HG03135 (cell line): ENCODE data around the gene DENND1A.

Source experiments
- ATAC-seq: cut with Tn5 transposase; IDR thresholded peaks from one replicate; pipeline ENCODE4 v1.9.1; 2021; ENCODE audit warnings: mild to moderate bottlenecking, moderate library complexity; ENCODE audit not compliant: unreplicated experiment

Gene DENND1A

DNA sequence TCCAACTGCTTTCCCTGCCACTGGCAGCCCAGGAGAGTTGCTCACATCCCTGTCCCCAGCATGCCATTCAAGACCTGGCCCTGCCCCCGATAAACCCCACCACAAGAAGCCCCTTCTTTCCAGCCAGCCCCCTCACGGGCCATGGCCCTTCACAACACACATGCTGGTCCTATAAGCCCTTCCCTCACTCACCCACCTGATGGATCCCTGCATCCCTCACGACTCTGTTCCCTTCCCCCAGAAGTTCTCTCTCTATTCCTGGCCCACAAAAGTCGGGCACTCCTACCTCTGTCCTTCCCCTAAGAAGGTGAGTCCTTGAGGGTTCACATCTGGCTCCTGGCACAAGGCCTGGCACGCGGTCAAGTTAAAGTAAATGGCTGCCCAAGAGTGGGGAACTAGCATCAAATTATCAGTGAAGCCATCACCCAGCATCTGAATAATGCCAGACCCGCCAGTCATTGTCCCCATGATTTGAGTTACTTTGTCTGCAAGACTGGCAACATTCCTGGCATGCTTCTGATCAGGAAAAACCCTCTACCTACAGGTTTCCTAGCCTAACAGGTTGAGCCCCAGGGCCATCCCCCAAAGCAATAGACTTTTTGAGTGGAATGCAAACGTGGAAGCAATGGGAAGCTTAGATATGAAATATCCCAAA lies 508.0 kb downstream of the DENND1A start:
- ATAC-seq = no peak

DNA sequence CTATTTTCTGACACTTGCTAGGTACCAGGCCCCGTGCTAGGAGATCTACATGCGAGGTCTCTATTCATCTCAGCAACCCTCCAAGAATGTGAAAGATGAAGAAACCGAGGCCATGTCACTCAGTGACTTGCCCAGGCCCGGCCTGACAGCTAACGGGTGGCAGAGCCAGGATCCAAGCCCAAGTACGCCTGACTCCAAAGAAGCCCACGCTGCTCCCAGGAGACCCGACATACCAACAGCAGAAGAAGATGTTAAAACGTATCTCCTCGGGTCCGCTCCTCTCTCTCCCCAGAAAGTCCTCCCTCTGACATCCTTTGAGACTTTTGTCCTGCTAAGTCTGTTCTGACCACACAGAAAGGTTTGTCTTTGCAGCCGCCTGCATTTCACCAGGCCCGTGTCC lies 508.7 kb downstream of the DENND1A start:
- ATAC-seq = no peak

DNA sequence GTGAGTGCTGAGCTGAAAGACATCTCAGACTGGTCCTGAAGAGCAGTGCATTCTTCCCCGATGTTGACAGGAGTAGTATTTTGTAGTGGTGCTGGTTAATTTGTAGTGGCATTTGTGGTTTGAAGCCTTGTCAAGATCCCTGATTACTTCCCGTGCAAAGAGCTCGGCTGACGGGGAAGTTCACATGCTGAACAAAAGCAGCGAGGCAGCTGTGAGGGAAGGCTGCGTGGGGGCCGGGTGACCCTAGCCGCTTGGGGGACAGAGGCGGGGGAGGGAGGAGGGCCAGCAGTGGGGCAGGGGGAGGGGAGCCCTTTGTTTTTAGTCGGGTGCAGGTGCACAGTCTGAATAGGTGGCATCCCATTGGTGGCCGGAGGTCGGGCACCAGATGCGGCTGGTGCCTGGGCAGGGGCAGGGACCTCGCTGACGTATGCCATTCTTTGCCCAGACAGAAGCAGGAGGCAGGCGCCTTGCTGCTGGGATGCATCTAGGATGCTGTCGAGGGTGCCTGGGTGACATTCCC lies 509.3 kb downstream of the DENND1A start:
- no peak for ATAC-seq

DNA sequence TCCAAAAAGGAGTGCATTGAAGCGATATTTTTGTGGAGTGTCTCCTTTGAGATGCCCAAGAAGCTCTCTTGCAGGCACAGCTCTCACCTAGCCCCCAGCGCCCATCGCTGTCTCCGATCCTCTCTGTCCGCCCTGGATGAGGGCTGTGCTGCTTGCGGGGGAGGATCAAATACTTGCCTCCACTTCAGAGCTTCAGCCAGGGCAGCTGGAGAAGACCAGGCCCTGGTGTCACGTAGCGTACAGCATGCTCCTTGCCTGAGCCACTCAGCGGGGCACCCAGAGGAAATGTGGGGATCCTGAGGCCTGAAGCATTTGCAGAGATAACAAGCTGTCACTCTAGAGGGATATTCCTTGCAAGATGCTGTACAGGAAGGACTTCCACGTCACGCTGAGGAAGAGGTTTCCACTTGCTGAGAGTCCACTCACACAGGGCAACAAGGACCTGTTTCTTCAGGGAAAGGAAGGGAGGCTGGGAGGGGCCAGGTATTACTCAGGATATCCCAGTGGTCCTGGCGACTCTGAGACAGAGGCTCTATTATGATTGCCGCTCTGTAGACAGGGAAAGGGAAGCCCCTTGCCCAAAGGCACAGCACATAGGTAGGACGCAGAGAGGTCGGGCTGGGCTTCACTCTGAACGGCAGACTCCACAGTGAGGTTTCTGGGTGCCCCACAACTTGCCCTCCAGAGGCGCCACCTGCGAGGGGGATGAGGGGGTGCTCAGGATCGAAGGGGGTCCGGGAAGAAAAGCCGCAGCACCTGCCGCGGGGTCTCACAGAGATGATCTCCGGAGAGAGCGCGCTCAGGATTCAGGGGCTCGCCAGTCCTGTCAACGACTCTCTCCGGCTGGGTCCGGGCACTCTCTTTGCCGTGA lies 510.0 kb downstream of the DENND1A start:
- no peak for ATAC-seq

DNA sequence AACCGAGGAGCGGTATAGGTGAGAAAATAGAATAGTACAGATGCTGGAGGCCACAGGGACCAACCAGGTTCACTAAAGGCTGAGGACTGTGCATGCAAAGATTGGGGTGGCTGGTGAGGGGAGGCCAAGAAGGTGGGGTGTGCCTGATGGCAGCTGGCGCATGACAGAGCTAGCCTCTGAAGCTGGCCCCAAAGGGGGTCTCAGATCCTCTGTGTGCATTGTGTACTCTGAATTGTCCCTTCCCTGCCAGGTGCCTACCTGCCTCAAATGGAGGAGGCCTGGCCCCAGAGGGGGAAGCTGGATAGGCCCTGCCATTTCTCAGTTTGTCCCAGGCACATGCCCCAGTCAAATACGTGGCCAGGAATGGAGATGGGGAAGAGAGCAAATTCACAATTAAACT lies 510.8 kb downstream of the DENND1A start:
- ATAC-seq = no peak

DNA sequence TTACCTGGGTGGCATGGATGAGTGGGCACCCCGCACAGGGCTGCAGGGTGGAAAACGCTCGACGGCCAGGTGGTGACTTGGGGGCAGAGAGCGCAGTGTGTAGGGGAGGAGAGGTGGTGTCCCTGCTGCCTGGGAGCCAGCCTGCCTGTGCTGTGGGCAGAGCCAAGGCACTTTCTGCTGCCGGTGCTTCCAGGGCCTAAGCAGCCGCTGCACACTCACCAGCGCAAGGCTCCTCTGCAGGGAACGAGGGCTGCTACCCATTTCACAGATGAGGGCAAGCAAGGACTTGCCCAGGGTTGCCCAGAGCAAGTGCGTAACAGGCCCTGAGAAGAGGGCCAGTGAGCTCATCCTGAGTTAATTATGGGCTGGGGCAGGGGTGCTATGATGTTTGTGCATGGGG lies 511.4 kb downstream of the DENND1A start:
- no peak for ATAC-seq

DNA sequence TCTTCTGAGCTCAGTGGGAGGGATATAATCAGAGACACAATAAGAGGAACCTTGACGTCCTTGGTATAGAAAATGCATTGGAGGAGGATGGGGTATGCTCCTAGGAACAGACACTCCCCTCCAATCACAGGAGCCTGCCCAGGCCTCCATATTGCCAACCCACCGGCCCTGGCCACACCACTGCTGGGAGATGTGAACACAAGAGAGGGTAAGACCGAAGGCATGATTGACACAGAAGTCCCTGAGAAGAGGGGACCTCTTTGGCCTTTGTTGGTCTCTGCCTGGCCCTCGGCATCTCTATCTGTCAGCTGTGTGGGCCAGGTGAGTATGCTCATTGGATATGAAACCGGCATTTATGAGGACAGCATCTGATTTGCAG lies 511.9 kb downstream of the DENND1A start:
- no peak for ATAC-seq

DNA sequence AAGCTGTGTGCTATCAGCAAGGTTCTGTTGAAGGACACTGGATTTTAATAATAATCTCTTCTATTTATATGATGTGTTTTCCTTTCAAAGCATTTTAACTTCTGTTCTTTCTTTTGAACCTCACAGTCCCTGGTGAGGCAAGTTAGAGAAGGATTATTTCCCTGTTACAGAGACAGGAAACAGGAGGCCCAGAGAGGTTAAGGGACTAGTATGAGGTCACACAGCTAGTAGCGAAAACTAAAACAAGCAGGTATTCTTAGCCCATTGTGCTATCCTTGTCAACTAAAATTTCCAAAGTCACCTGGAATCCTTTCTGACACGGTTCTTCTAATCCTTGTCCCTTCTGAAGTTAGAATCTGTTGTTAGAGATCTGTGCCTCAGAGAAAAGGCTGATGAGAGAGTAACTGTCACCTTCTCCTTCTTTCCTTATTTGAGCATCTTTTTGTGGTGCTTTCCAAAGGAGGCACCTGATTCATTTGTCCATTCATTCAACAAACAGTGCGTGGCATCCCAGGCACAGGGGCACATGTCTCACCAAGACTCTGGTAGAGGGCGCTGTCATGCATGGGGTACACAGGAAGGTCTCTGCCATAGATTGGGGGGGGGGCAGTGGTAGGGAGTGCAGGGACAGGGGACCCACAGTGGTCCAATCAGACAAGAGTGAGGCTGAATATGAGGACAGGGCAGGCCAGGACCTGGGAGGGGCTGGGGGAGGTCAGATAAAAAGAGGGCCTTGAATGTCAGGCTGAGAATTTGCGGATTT lies 512.5 kb downstream of the DENND1A start:
- ATAC-seq = no peak

DNA sequence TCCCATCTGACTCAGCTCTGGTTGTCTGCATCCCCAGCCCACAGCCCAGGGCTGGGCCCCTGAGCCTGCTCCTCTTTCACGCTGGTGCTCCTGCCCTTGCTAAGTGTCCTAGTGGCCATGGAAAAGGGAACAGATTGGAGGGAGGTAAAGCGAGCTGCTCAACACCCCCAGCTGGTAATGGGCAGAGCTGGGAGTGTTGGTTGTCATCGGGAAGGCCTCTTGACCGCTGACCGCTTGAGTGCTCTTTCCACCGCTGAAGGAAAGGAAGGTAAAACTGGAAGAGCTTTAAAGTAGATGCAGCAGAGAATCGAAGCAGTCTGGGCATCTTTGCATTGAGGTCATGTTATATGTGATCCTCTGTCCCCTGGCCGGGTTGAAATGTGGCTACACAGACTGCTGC lies 513.8 kb downstream of the DENND1A start:
- no peak for ATAC-seq

DNA sequence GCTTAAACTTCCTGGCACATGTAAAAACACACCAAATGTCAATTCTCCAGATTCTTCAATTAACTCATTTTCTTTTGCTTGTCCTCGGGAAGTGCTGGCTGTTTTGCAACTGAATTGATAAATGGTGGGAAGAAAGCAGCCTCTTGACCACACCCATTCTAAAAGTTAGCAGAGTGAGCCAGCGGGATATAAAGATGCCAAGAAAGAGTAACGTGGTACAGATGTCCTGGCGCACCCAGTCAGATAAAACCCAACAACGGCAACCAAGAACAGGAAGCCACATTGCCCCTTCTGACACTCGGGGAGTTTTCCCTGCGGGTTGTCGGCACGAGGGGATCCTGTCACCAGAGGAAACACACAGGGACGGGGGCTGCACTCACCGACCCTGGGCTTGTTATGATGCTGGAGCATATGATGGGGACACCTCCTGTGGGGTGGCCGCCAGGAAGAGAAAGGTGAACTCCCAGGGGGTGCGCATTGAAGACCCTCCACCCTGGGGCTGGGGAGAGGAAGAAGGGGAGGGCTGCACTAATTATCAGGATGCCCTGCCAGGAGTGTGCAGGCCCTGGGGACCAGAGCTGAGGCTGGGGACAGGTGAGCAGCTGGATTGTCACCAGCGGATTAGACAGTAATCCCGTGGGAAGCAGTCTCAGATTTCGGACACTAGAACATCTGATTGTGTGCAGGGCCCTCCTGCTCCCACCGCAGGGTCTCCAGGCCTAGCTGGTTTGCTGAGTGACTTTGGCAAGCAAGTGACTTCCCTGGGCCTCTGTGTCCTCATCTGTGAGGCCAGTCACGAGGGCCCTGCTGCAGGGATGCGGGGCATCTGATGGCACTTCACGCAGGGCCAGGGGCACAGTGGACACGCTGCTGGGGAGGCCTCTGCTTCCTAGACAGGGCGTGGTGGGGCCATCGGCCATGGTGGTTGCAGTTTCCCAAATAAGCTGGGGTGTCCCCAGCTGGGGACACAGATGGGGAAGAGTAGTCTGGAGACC lies 514.7 kb downstream of the DENND1A start:
- ATAC-seq = no peak

DNA sequence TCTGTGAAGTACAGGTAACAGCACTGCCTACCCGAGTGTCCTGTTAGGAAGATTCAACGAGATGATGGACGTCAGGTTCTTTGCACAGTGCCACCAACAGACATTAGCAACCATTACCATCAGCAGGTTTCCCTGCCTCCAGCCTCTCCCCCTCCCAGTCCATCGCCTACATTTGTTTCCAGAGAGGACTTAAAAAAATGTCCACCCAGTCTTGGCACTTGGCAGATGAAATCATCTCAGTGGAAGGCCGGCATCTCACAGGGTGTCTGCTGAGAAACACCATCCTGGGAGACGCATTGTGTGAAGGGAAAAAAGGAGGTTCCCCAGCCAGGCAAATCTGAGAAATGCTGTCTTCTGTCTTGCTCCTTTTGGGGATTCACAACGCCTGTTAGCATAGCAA lies 515.7 kb downstream of the DENND1A start:
- ATAC-seq = no peak

DNA sequence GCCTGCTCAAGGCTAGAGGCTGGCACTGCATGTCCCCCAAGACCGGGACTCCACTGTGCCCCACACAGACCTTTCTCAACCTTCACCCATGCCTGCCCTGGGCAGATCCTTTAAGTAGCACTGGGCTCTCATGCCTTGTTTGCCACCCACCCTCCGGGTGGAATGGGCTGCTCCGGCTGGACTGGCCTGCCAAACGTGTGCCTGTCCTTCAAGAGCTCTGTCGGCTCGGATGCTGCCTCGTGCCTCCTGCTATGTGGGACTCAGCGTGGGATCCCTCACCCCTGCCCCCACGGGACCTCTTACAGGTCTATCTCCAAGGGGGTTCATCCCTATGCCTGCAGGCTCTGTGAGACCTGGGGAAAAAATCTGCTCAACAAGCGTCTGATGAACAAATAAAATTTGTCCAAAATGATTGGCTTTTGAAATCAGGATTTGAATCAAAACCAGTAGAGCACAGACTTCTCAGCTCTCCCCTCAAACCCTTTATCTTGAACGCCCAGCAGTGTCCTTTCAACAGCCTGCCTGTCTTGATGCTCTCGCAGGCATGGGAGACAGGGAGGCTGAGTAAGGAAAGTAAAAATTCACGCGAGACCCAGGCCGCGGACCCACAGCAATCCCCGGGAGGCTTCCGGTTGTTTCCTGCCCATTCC lies 517.6 kb downstream of the DENND1A start:
- no peak for ATAC-seq

DNA sequence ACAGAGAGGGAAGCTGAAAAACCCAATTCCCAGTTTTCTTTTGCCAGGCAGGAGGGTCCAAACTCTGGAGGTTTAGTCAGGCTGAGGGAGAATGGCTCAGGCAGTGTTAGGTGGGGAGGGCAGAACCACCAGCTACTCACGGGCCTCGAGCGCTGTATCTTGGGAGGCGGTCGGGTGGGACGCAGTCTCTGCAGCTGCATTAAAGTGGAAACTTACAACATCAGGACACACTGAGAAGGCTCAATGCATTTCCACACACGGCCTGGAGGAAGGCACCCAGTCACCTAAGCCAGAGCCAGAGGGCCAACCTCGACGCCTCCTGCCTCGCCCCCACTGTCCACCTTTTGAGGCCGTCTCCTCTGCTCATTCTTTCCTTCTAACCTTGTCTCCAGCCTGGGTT lies 518.3 kb downstream of the DENND1A start:
- no peak for ATAC-seq

DNA sequence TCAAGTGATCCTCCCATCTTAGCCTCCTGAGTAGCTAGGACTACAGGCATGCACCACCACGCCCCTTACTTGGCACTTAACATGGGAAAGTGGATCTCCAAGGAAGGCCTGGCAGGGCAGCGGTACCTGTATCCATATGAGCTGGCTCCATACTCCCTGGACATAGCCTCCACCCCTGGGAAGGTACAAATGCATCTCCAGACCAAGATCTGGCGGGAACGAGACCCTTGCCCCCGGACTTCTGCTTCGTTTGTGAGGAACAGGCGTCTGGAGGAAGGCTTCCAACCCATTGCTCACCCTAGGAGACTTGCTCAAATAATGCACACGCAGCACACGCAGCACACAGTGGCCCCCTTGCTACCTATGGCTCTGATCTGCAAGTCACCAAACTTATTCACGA lies 518.7 kb downstream of the DENND1A start:
- ATAC-seq = no peak

DNA sequence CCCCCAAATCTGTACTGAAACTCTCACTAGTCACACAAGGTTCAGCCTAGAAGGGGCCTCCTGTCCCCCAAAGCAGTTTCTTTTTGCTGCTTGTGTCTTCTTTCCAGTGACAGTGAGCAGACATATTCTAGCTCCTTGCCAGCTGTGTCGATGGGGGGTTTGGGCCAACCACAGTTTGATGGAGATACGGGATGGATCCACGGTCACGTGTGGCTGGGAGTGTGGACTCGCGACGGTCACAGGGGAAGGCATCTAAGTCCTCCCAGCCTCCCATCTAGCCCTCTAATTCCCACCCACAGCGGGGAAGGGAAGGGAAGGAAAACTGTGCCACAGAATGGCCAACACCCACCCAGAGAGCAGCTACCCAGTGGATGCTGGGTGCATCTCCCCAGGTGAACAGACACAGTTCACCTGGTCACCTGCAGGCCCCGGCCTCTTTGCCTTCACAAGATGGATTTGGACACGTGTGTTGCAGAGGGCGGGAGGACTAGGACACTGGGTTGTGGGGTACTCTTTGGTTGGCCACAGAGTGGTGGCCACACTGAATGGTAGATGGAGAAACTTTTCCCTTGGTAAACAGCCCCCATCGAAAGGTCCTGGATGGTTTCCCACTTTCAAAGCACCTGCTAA lies 519.5 kb downstream of the DENND1A start:
- ATAC-seq = no peak

DNA sequence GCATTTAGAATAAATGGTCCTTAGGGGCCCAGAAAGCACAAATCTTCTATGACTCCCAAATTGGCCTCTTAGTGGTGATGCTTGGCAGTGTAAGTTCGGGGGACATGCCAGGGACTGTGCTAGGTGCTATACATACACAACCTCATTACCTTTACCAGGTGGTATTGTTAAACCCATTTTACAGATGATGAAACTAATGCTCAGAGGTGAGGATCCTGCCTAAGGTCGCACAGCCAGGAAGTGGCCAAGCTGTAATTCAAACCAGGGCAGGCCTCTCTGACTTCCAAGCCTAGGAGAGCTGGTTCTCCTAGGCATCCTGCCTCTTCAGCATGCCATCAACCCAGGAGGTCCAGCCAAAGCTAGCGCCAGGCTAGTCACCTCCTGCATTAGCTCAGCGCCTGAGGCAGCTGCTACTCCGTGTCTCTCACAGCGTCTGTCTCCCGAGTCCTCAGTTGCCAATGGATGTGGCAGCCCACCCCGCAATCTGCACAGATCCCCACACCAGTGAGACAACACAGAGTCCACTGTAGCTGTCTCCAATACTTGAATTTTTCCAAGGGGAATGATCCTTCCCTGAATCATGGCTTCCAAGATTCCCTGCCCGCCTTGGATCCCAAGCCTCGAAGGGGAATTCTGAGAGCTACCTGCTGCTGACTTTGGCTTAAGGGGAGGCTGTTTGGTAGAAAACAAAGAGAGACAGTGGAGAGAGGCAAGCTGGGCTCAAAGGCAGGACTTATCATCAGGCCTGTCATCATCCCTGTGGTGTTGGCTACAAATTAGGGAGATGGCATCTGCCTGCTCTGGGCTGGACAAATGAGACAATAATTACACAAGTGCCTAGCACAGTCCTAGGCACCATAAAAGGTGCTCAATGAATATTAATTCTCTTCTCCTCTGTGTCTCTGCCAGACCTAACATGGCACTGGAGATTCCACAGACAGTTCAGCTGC lies 521.3 kb downstream of the DENND1A start:
- no peak for ATAC-seq

DNA sequence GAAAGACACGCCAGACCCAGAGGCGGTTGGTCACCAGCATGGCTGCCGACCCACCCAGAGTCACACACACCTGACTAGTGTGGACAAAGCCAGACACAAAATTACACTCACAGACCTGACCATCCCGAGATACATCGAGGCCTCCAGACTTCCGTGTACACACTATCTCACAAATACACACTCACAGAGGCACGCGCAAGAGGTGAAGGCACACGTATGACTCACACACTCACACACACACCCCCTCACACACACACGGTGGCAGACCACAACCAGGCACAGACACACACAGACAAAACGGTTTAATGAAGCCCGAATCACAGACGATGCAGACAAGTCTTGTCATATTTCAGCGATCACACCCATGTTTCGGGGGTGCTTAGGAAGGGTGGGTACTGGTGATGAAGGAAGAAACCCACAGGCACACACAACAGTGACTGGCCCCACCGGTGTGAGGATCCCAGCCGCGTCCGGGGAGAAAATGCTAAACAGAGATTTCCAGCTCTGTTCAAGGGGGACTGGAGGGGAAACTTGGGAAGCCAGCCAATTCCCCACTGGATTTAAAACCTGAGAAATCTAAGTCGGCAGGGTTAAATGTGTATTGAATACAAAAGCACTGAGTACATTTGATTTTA lies 522.6 kb downstream of the DENND1A start:
- no peak for ATAC-seq

DNA sequence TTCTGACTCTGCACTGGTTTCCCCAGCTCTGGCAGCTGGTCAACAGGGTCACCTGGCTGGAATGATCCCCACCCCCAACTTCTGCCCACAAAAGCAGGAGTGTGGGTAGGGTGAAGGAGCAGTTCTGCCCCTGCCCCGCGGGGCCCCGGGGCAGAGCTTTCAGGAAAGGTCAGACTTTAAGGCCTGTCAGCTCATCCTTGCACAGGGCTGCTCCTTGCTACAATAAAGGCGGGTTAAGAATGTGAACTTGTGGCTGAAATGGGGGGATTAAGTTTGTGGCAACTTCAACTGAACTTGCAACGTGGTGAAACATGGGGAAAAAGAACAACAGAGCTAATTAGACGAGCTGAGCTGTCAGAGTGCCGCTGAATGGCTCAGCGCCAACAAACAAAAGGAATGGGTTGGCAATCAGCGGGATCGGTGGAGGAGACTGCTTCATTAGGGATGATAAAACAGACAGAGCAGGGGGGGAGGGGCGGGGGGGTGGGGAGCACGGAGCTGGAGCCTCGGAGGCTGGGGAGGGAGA lies 523.2 kb downstream of the DENND1A start:
- ATAC-seq = no peak
